Liver (tissue), 3 donors: ENCODE results near the gene EIF3L.

Experiments
- ATF3 ChIP-seq: IDR thresholded peaks from 2 replicates; pipeline ENCODE4 v1.6.1; 2016; ENCODE audit warnings: antibody characterized with exemption
- GABPA ChIP-seq, 2 donors: IDR thresholded peaks in 1 of 2; conservative IDR thresholded peaks in 1 of 2; 2 replicates each; pipeline ENCODE4 v1.6.1; 2016; ENCODE audit warnings: antibody characterized with exemption in 2 of 2, mild to moderate bottlenecking in 1 of 2, moderate library complexity in 1 of 2
- HNF4A ChIP-seq, 2 donors: conservative IDR thresholded peaks; 2 replicates each; pipeline ENCODE4 v1.6.1; 2016; ENCODE audit warnings: antibody characterized with exemption in 2 of 2, mild to moderate bottlenecking in 2 of 2
- MAX ChIP-seq: IDR thresholded peaks from 2 replicates; pipeline ENCODE4 v1.6.1; 2016; ENCODE audit warnings: antibody characterized with exemption
- RAD21 ChIP-seq, 2 donors: IDR thresholded peaks; 2 replicates each; pipeline ENCODE4 v1.6.1; 2016; ENCODE audit warnings: antibody characterized with exemption in 2 of 2, mild to moderate bottlenecking in 2 of 2
- ZBTB33 ChIP-seq: IDR thresholded peaks from 2 replicates; pipeline ENCODE4 v1.6.1; 2016; ENCODE audit warnings: antibody characterized with exemption
- TF ChIP-seq, protein P1 (sequence below): fragments of 150-350 bp; IDR thresholded peaks from 2 replicates; pipeline ENCODE4 v1.5.1; 2017; ENCODE audit warnings: improper control_type of control experiment, low read depth, low read length; ENCODE audit not compliant: missing input control
- TF ChIP-seq, protein P2 (sequence below): IDR thresholded peaks from 2 replicates; pipeline ENCODE4 v1.6.1; 2016; ENCODE audit warnings: antibody characterized with exemption, mild to moderate bottlenecking
- donor health status: healthy.
- donor health status: healthy.

DNA sequence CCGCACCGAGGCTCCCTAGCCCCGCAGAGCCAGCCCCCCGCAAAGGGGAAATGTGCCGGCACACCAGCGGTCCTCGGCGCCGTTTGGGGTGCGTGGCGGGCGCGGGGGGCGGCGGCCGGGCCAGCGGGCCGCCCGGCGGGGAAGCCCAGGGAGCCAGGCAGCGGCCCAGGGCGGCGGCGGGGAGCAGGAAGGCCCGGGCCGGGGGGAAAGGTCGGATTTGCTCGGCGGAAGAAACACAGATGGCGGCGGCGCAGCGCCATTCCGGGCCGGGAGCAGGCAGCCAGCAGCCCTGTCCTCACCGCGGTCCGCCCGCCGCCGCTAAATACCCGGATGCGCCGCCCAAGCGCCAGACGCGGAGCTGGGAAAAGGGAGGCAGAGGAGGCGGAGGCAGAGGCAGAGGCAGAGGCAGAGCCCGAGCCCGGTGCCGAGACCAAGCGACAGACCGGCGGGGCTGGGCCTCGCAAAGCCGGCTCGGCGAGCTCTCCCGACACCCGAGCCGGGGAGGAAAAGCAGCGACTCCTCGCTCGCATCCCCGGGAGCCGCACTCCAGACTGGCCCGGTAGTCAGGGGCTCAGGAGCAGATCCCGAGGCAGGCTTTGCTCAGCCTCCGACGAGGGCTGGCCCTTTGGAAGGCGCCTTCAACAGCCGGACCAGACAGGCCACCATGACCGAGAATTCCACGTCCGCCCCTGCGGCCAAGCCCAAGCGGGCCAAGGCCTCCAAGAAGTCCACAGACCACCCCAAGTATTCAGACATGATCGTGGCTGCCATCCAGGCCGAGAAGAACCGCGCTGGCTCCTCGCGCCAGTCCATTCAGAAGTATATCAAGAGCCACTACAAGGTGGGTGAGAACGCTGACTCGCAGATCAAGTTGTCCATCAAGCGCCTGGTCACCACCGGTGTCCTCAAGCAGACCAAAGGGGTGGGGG lies 44.1 kb upstream of the EIF3L start:
- TF ChIP-seq MAX (no peak), GABPA (IDR thresholded peaks at IDR 0.05 in 1 of 2, conservative IDR thresholded peaks at IDR 0.05 in 1 of 2) (no peak), ZBTB33 (no peak), RAD21 (IDR thresholded peaks at IDR 0.05) (peak in 1 of 2 donors; percentile 24), HNF4A (conservative IDR thresholded peaks at IDR 0.05) (no peak), ATF3 (no peak)
- TF ChIP-seq, protein P1, sequence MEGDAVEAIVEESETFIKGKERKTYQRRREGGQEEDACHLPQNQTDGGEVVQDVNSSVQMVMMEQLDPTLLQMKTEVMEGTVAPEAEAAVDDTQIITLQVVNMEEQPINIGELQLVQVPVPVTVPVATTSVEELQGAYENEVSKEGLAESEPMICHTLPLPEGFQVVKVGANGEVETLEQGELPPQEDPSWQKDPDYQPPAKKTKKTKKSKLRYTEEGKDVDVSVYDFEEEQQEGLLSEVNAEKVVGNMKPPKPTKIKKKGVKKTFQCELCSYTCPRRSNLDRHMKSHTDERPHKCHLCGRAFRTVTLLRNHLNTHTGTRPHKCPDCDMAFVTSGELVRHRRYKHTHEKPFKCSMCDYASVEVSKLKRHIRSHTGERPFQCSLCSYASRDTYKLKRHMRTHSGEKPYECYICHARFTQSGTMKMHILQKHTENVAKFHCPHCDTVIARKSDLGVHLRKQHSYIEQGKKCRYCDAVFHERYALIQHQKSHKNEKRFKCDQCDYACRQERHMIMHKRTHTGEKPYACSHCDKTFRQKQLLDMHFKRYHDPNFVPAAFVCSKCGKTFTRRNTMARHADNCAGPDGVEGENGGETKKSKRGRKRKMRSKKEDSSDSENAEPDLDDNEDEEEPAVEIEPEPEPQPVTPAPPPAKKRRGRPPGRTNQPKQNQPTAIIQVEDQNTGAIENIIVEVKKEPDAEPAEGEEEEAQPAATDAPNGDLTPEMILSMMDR, result no peak
- TF ChIP-seq, protein P2, sequence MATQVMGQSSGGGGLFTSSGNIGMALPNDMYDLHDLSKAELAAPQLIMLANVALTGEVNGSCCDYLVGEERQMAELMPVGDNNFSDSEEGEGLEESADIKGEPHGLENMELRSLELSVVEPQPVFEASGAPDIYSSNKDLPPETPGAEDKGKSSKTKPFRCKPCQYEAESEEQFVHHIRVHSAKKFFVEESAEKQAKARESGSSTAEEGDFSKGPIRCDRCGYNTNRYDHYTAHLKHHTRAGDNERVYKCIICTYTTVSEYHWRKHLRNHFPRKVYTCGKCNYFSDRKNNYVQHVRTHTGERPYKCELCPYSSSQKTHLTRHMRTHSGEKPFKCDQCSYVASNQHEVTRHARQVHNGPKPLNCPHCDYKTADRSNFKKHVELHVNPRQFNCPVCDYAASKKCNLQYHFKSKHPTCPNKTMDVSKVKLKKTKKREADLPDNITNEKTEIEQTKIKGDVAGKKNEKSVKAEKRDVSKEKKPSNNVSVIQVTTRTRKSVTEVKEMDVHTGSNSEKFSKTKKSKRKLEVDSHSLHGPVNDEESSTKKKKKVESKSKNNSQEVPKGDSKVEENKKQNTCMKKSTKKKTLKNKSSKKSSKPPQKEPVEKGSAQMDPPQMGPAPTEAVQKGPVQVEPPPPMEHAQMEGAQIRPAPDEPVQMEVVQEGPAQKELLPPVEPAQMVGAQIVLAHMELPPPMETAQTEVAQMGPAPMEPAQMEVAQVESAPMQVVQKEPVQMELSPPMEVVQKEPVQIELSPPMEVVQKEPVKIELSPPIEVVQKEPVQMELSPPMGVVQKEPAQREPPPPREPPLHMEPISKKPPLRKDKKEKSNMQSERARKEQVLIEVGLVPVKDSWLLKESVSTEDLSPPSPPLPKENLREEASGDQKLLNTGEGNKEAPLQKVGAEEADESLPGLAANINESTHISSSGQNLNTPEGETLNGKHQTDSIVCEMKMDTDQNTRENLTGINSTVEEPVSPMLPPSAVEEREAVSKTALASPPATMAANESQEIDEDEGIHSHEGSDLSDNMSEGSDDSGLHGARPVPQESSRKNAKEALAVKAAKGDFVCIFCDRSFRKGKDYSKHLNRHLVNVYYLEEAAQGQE, result peak; percentile 93
